ENCODE measurements around the gene STIP1.

GRCh38 chr11:64208086-64208795 is 22.3 kb downstream of the STIP1 start:
- TF ChIP-seq YY1 (IDR thresholded peaks at IDR 0.05) (no peak), JUND (IDR thresholded peaks at IDR 0.05) (no peak), CTCF (IDR thresholded peaks at IDR 0.05; ENCODE audit: low read depth, low read length, missing input control) (no peak), RAD21 (IDR thresholded peaks at IDR 0.05) (no peak), REST (IDR thresholded peaks at IDR 0.05) (no peak)

Data from liver (tissue), 3 donors.